Left lung (tissue), 10 donors: ENCODE results near the gene MTURN. TPM values are rescaled to one million over a fixed set of nuclear protein-coding genes. Genes with fewer than 3 reads are reported as not detected.
A peak's percentile ranks its signal among the peaks of the same experiment; 100 is the strongest.

Experiments used
- ATAC-seq: fragments of 200-7000 bp; cut with Tn5 transposase; one replicate; pipeline ENCODE4 v1.9.1; 2020; ENCODE audit warnings: moderate library complexity
- DNase-seq, 4 donors: peaks; one replicate each; pipeline ENCODE4 v3.0.0-alpha.2; 2013 to 2020
- H3K27ac ChIP-seq, 2 donors: fragments of 200-600 bp; sonication (generic) in 1 of 2; one replicate each; pipeline versions ENCODE4 v1.5.0 to v1.8.0; 2020 to 2021
- H3K27me3 ChIP-seq, 2 donors: fragments of 200-600 bp; sonication (generic) in 1 of 2; one replicate each; pipeline versions ENCODE4 v1.5.0 to v1.8.0; 2020 to 2021
- H3K36me3 ChIP-seq, 2 donors: fragments of 200-600 bp; sonication (generic) in 1 of 2; one replicate each; pipeline versions ENCODE4 v1.5.0 to v1.8.0; 2020 to 2021
- H3K4me1 ChIP-seq, 2 donors: fragments of 200-600 bp; one replicate each; pipeline ENCODE4 v1.8.0; 2021
- H3K4me3 ChIP-seq, 2 donors: fragments of 200-600 bp; sonication (generic) in 1 of 2; one replicate each; pipeline versions ENCODE4 v1.5.0 to v1.8.0; 2020 to 2021; ENCODE audit warnings: mild to moderate bottlenecking in 1 of 2
- H3K9me3 ChIP-seq, 2 donors: fragments of 200-600 bp; sonication (generic) in 1 of 2; one replicate each; pipeline versions ENCODE4 v1.5.0 to v1.8.0; 2020 to 2021
- CTCF ChIP-seq, 2 donors: fragments of 200-600 bp; sonication (generic) in 1 of 2; IDR thresholded peaks; one replicate each; pipeline versions ENCODE4 v1.5.0 to v1.8.0; 2021; ENCODE audit warnings: antibody characterized with exemption in 2 of 2
- intact Hi-C, 2 donors: fragments of 100-400 bp; cut with DNase I; formaldehyde crosslinking; loops; one replicate each; pipeline versions ENCODE4 v1.11.2 to v1.14.2; 2022
- polyA plus RNA-seq, 6 donors: library from polyadenylated mRNA; unstranded; fragments of 120-200 nt; gene quantifications; one replicate each; pipeline ENCODE4 v1.2.1, GENCODE V29; 2013; ENCODE audit not compliant: insufficient read length in 6 of 6
- total RNA-seq, 2 donors: library from RNA; stranded (reverse); fragmentation: NEBNext Ultra II Directional; extraction: Animal tissue kit (Norgen Biotek cat#: 25700); gene quantifications; one replicate each; pipeline ENCODE4 v1.2.1, GENCODE V29; 2021
- donor health status: DM: no; HTN: yes; CAD: no.
- donor health status: DM: no; HTN: no; CAD: no.

The MTURN gene
- total and polyA plus RNA-seq, 8 donors = 15.6 to 78.2 (median 67.0) TPM

- Histone ChIP-seq H3K27me3 (no peaks in the 10 kb centered on the region), H3K36me3 (no peaks in the 10 kb centered on the region), H3K27ac (no peak overlapping the region), H3K4me3 (no peak overlapping the region), H3K9me3 (peaks cover 4 to 13% of the 10 kb centered on the region in 2 donors), H3K4me1 (no peaks in the 10 kb centered on the region)
- intact Hi-C loops = no loop called here
- no peak for TF ChIP-seq CTCF (IDR thresholded peaks at IDR 0.05)
- ATAC-seq (peak; percentile 64), DNase-seq (no peak)
These were observed 18.0 kb upstream of the MTURN start for GRCh38 chr7:30116771-30117170.

GRCh38 chr7:30117896-30118295 is 16.9 kb upstream of the MTURN start:
- Histone ChIP-seq H3K27me3 (no peaks in the 10 kb centered on the region), H3K27ac (no peak overlapping the region), H3K9me3 (peaks cover 4 to 8% of the 10 kb centered on the region in 2 donors), H3K4me3 (no peak overlapping the region), H3K36me3 (no peaks in the 10 kb centered on the region), H3K4me1 (no peaks in the 10 kb centered on the region)
- intact Hi-C loops = no loop called here
- DNase-seq = peak in 1 of 4 donors; percentile 31
- no peak for TF ChIP-seq CTCF (IDR thresholded peaks at IDR 0.05)
- ATAC-seq = no peak

GRCh38 chr7:30119890-30120577 is 14.8 kb upstream of the MTURN start:
- intact Hi-C loops = no loop called here
- H3K4me3 ChIP-seq = no peak overlapping the region

GRCh38 chr7:30133736-30134610 is 813 bp upstream of the MTURN start:
- H3K4me3 ChIP-seq = peak overlapping the region; percentile 26 to 98
- no peak for DNase-seq
- intact Hi-C loops = no loop called here
- H3K27me3 ChIP-seq = no peaks in the 10 kb centered on the region
- peak; percentile 20 for ATAC-seq
- H3K9me3 ChIP-seq = no peaks in the 10 kb centered on the region
- no peak for TF ChIP-seq CTCF (IDR thresholded peaks at IDR 0.05)
- H3K36me3 ChIP-seq = no peaks in the 10 kb centered on the region
- H3K4me1 ChIP-seq = peaks cover 0 to 33% of the 10 kb centered on the region in 2 donors
- peak overlapping the region; percentile 87 to 89 for H3K27ac ChIP-seq

More at GRCh38 chr7:30119890-30120577, 14.8 kb upstream of the MTURN start:
- DNase-seq (no peak), ATAC-seq (no peak)
- Histone ChIP-seq H3K27me3 (no peaks in the 10 kb centered on the region), H3K27ac (no peak overlapping the region), H3K9me3 (no peaks in the 10 kb centered on the region), H3K4me1 (no peaks in the 10 kb centered on the region), H3K36me3 (no peaks in the 10 kb centered on the region)
- TF ChIP-seq CTCF (IDR thresholded peaks at IDR 0.05) = no peak
